C4-2B (cell line): ENCODE data around the gene APLP1.

ENCODE experiments used
- CTCF ChIP-seq: fragments of 450-650 bp; conservative IDR thresholded peaks from 2 replicates; pipeline ENCODE4 v1.5.1; 2017; ENCODE audit warnings: mild to moderate bottlenecking
- ZFX ChIP-seq: fragments of 450-650 bp; IDR thresholded peaks from 2 replicates; pipeline ENCODE4 v1.6.1; 2017

- TF ChIP-seq CTCF (no peak), ZFX (no peak)
Measured at GRCh38 chr19:35830986-35831385, 37.4 kb upstream of the APLP1 start.
